ENCODE measurements around the gene LRRC10B. TPM values are rescaled to one million over a fixed set of nuclear protein-coding genes. Genes with fewer than 3 reads are reported as not detected.

LRRC10B gene
- total and polyA plus RNA-seq, 2 of the 8 experiments (the other 6 are each of a cell fraction or from before 2014, with no cell fraction given): 0.47 to 0.71 TPM

GRCh38 chr11:61489833-61490721 is 18.5 kb upstream of the LRRC10B start:
- Histone ChIP-seq H2AK5ac (ENCODE audit: low read depth, low read length) (no peak overlapping the region), H4K8ac (ENCODE audit: extremely low read depth, insufficient read depth, low read length) (no peak overlapping the region; the same call in 1 of the 2 replicates), H3K18ac (ENCODE audit: extremely low read depth, low read length) (0 out of 2 replicates have a peak overlapping the region, but pooled peaks have one; percentile 10), H2BK15ac (ENCODE audit: low read length) (peak overlapping the region; percentile 76), H3K4me1 (replicated peaks in 1 of 4; ENCODE audit: control insufficient read depth in 3 of 4, insufficient read depth in 4 of 4, low read length in 3 of 4) (peaks cover 0 to 21% (median 16%) of the 10 kb centered on the region in 4 experiments; a peak in 6 of 7 replicates), H3K27me3 (replicated peaks in 1 of 4; ENCODE audit: control insufficient read depth in 3 of 4, extremely low read depth in 1 of 4, insufficient read depth in 3 of 4, low read length in 3 of 4) (0 out of 7 replicates have a peak, but pooled peaks cover 0 to 2% (median 0%) of the 10 kb centered on the region in 4 experiments), H3K9ac (replicated peaks in 1 of 4; ENCODE audit: extremely low read depth in 1 of 4, low read depth in 3 of 4, low read length in 3 of 4) (no peak overlapping the region; a peak in 1 of 7 replicates), H2BK5ac (ENCODE audit: low read depth, low read length) (no peak overlapping the region), H4K20me1 (replicated peaks in 1 of 2; ENCODE audit: control insufficient read depth in 1 of 2, insufficient read depth in 2 of 2, low read length in 2 of 2) (peaks cover 0 to 2% of the 10 kb centered on the region in 2 experiments), H3K36me3 (ENCODE audit: control insufficient read depth in 2 of 4, insufficient read depth in 4 of 4, low read length in 3 of 4) (no peaks in the 10 kb centered on the region; a peak in 1 of 8 replicates), H3K14ac (ENCODE audit: insufficient read length) (no peak overlapping the region), H3K23ac (ENCODE audit: insufficient read length) (no peak overlapping the region), H3K23me2 (ENCODE audit: low read depth, low read length) (no peaks in the 10 kb centered on the region; the same call in 1 of the 2 replicates), H3K4me3 (ENCODE audit: extremely low read depth in 1 of 4, insufficient read depth in 2 of 4, low read depth in 3 of 4, low read length in 4 of 4) (no peak overlapping the region), H3K4ac (replicated peaks; ENCODE audit: insufficient read length, low read depth, low read length) (peak overlapping the region; percentile 13), H2BK120ac (replicated peaks; ENCODE audit: low read depth, low read length) (no peak overlapping the region), H3K9me3 (ENCODE audit: insufficient read depth in 2 of 2, low read depth in 1 of 2, low read length in 1 of 2) (no peaks in the 10 kb centered on the region), H4K5ac (ENCODE audit: insufficient read length, low read depth, low read length) (no peak overlapping the region), H2BK12ac (ENCODE audit: low read depth, low read length) (peak overlapping the region; percentile 88; the same call in 1 of the 2 replicates), H3K4me2 (ENCODE audit: insufficient read depth in 1 of 2, low read depth in 2 of 2, low read length in 2 of 2) (peak overlapping the region in 1 of 2 experiments; percentile 54; a peak in 1 of 4 replicates), H2AFZ (ENCODE audit: low read length) (no peak overlapping the region), H3K56ac (replicated peaks; ENCODE audit: insufficient read length, low read depth, low read length) (no peak overlapping the region), H4K91ac (replicated peaks; ENCODE audit: insufficient read length, low read length) (peak overlapping the region; percentile 10), H3K79me1 (ENCODE audit: low read depth, low read length) (no peaks in the 10 kb centered on the region), H2BK20ac (ENCODE audit: low read length) (peak overlapping the region; percentile 66; the same call in 1 of the 2 replicates), H3K79me2 (ENCODE audit: control insufficient read depth in 1 of 2, insufficient read depth in 2 of 2, low read length in 2 of 2) (no peaks in the 10 kb centered on the region), H3K27ac (ENCODE audit: low read depth, low read length) (no peak overlapping the region)
- ChIA-PET CTCF (ENCODE audit: partially characterized antibody) (interaction anchor here (1.3 to 57.8 kb wide), 7 partner anchors 8 to 148 kb away, joined by 3 to 2106 read pairs (median 12); partner anchors contain the start of gene LRRC10B), POLR2A (ENCODE audit: partially characterized antibody) (interaction anchor here (0.6 to 3.3 kb wide), 5 partner anchors 10 to 134 kb away, joined by 3 to 24 read pairs (median 6); partner anchors contain the start of gene LRRC10B)
- FAIRE-seq (no peak), DNase-seq (ENCODE audit: low read depth in 1 of 2, low spot score in 2 of 2) (peak in 1 of 2 experiments; percentile 63)
- no peak for TF ChIP-seq CBX8 (IDR thresholded peaks at IDR 0.05; ENCODE audit: borderline replicate concordance, low read depth, low read length)
- WGBS, 2 experiments (ENCODE audit: extremely low coverage in 1 of 2, insufficient coverage in 1 of 2, insufficient read length in 1 of 2, insufficient replicate concordance in 2 of 2, low coverage in 1 of 2, low lambda C conversion rate in 2 of 2, missing lambda C conversion rate in 1 of 2): 74% methylated on average over 13 of the region's 13 CpGs; no CpG with 5 or more reads in 1 of the 2 experiments
